Stimulated activated CD8-positive, alpha-beta memory T cell treated with anti-CD3 and anti-CD28 coated beads, Interleukin-7, amount 100 ng/mL, for 1 hour (primary cell): ENCODE results near the gene CIB1.
"Not testable (repeated sequence)": the region's sequence is repeated elsewhere in the genome, so short reads cannot be mapped to it uniquely, and the experiment has no call there.

Experiments
- DNase-seq, 2 donors: peaks; one replicate each; pipeline ENCODE4 v3.0.0-alpha.2; 2020; ENCODE audit warnings: low read depth in 2 of 2

CIB1 gene

GRCh38 chr15:90233387-90234095 is at the start of gene CIB1:
CIB1 (minus strand) TSS chr15:90233941; CDS start chr15:90233885, 56 bp downstream.
- peak; percentile 17 to 19 for DNase-seq

GRCh38 chr15:90281637-90282036 is 47.9 kb upstream of the CIB1 start:
- not testable (repeated sequence) for DNase-seq

DNA sequence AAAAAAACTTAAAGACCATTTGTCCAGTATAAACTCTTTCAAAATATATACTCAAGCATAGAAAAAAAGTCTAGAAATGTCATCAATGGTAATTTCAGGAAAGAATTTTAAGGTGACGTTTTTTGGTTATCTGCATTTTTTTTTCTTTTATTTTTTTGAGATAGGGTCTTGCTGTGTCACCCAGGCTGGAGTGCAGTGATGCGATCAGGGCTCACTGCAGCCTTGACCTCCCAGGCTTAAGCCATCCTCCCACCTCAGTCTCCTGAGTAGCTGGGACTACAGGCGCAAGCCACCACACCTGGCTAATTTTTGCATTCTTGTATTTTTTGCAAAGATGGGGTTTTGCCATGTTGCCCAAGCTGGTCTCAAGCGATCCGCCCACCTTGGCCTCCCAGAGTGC is 47.0 kb upstream of the CIB1 start:
- DNase-seq: not testable (repeated sequence)

- DNase-seq: not testable (repeated sequence)
Observed at GRCh38 chr15:90278467-90278866, 44.7 kb upstream of the CIB1 start.

GRCh38 chr15:90271459-90272166 is 37.9 kb upstream of the CIB1 start:
- no peak for DNase-seq

- DNase-seq: no peak
Observed at GRCh38 chr15:90270502-90271150, 36.9 kb upstream of the CIB1 start.

- DNase-seq: no peak
Observed at GRCh38 chr15:90268415-90268814, 34.7 kb upstream of the CIB1 start.

- no peak for DNase-seq
Observed at GRCh38 chr15:90266485-90266884, 32.7 kb upstream of the CIB1 start.

GRCh38 chr15:90266061-90266431 is 32.3 kb upstream of the CIB1 start:
- DNase-seq: peak in 1 of 2 donors; percentile 8

GRCh38 chr15:90265271-90266060 is 31.7 kb upstream of the CIB1 start, which contains the start of gene NGRN:
NGRN (plus strand) TSS chr15:90265672; CDS start chr15:90265713, 41 bp downstream.
- DNase-seq: peak; percentile 82 to 83

DNA sequence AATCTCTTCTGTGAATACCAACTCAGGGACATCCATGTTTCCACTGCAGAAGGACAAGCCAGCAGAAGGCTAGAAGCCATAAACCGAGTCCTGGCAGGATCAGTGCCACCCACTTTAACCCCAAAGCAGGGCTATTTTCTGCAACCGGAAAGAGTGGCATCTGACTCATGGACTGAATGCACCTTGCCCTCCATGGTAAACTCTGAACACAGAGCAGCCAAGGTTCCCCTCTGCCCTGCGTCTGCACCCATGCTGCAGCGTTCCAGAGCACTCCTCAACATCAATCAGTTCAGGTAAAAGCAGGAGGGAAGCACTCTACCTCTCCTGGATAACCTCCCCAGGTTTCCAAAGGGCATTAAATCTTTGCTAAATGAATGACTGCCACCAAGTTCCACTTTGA is 30.9 kb upstream of the CIB1 start:
- DNase-seq: no peak

DNA sequence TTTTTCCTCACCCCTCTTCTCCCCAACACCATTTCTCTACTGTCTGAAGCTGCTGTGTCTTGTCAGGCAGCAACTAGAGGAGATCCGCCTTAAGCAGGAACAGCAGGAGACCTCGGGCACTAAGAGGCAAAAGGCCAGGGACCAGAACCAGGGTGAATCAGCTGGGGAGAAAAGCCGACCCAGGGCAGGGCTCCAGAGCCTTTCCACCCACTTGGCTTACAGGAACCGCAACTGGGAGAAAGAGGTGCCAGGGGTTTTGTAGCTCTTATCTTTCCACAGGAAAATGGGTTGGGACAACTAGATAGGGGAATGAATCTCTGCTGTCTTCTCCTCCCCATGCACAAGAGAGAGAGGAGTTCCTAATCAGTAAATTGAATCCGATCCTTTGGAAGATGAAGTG is 28.7 kb upstream of the CIB1 start:
- DNase-seq: no peak

DNA sequence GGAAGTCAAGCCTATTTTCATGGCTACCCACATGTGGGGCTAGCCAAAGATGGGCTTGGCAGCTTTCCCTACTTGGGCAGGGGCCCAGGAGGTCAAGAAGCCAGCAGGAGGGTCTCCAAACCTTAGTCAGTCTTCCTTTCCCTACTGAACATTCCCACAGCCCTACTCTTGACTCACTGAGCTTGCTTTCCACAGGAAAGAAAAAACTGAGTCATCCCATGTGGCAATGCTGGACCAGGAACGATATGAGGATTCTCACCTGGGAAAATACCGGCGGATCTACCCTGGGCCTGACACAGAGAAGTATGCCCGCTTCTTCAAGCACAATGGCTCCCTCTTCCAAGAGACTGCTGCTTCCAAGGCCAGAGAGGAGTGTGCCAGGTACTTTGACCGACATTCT is 28.1 kb upstream of the CIB1 start:
- DNase-seq: no peak

- DNase-seq: not testable (repeated sequence)
Observed at GRCh38 chr15:90260731-90261130, 27.0 kb upstream of the CIB1 start.

DNA sequence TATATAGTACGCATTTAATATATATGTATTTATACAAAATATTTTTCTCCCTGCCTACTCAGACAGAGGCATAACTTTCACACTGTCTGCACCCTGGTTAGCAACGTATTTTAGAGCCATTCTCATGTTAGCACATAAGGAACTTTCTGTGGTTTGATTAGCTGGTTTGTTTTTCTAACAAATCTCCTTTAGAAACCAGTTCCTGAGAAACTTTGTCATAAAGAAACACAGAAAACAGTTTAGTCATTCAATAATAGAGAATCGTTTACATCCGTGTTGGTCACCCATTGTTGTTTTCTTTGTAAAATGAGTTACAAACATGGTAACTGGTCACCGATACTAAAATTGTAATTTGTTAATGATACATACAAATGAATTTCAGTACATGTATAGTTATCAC is 25.8 kb upstream of the CIB1 start:
- DNase-seq: no peak

- no peak for DNase-seq
Observed at GRCh38 chr15:90257776-90258175, 24.0 kb upstream of the CIB1 start.

GRCh38 chr15:90249203-90249863 is 15.6 kb upstream of the CIB1 start, which contains the start of gene TTLL13:
TTLL13 (plus strand) TSS chr15:90249556; CDS start chr15:90250631, 1,075 bp downstream.
- DNase-seq: peak in 1 of 2 donors; percentile 59

DNA sequence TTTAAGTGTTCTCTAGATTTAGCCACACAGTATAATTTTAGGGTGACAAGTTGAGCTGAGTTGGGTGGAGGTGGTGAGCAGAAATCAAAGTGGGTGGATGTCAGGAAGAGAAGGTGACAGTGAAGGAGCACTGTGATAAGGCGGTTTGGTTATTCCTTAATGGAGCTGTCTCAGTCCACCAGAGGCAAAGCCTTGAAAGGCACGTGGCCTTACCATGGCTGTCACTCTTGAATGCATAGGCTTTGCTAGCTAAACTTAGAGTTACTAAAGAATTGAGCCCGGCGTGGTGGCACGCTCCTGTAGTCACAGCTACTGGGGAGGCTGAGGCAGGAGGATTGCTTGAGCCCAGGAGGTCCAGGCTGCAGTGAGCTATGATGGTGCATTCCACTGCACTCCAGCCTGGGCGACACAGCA is 15.1 kb upstream of the CIB1 start:
- DNase-seq: no peak

DNA sequence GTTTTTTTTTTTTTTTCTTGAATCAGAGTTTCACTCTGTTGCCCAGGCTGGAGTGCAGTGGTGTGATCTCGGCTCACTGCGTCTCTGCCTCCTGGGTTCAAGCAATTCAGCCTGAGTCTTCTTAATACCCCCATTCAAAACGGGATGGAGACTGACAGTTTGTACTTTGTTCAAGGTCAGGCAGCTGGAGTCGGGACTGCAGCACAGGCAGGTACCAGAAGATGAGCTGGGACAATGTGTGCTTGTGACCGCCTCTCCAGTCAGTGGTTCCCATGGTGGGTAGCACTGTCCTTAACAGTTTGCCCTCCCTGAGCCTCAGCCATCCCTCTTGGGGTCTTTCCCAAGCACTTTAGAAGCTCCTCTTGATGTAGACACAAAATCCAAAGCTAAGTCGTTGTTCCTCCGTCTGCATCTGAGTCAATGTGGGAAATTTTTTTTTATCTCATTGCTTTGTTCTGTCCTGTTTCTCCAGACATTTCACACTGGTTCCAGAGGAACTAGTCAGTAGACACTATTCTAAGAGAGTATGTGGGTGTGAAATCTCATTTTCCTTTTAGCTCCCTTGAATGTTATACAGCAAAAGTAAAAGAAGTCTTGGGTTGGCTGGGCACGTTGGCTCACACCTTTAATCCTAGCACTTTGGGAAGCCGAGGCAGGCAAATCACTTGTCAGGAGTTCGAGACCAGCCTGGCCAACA is 10.3 kb upstream of the CIB1 start:
- DNase-seq: no peak

GRCh38 chr15:90241343-90242192 is 7.8 kb upstream of the CIB1 start:
- no peak for DNase-seq
